HepG2 (cell line): Measurements from ENCODE around the gene AMIGO1. TPM values are rescaled to one million over a fixed set of nuclear protein-coding genes. Genes with fewer than 3 reads are reported as not detected.

Experiments
- FOXP1 ChIP-seq, 2 experiments: fragments of 450-650 bp in 1 of 2; IDR thresholded peaks; 2 replicates each; pipeline ENCODE4 v1.6.1; 2017 to 2018; ENCODE audit warnings: antibody characterized with exemption in 1 of 2
- JUND ChIP-seq: sonication (generic); formaldehyde crosslinking; IDR thresholded peaks from 2 replicates; pipeline ENCODE4 v1.8.0; 2022; ENCODE audit warnings: mild to moderate bottlenecking, missing genetic modification reagents
- KDM5B ChIP-seq: sonication (generic); formaldehyde crosslinking; IDR thresholded peaks from 2 replicates; pipeline ENCODE4 v1.4.0; 2020; ENCODE audit warnings: missing genetic modification reagents, mild to moderate bottlenecking, borderline replicate concordance
- MIER2 ChIP-seq: IDR thresholded peaks from 2 replicates; pipeline ENCODE4 v1.6.1; 2016; ENCODE audit warnings: missing biosample characterization, missing genetic modification reagents
- MXI1 ChIP-seq: IDR thresholded peaks from 3 replicates; pipeline ENCODE4 v1.6.1; 2012; ENCODE audit warnings: low read depth, low read length, inconsistent platforms, borderline replicate concordance
- SMAD3 ChIP-seq: sonication (generic); formaldehyde crosslinking; IDR thresholded peaks from 2 replicates; pipeline ENCODE4 v1.4.0; 2020; ENCODE audit warnings: missing genetic modification reagents
- ZNF235 ChIP-seq: sonication (generic); formaldehyde crosslinking; IDR thresholded peaks from 2 replicates; pipeline ENCODE4 v1.8.1; 2023; ENCODE audit warnings: mild to moderate bottlenecking, missing genetic modification reagents, borderline replicate concordance
- ZNF264 ChIP-seq: sonication (generic); formaldehyde crosslinking; IDR thresholded peaks from 2 replicates; pipeline ENCODE4 v1.4.0; 2020; ENCODE audit warnings: missing genetic modification reagents
- polyA plus RNA-seq, 8 experiments: library from polyadenylated mRNA; depleted of rRNA in 3 of 8; stranded (reverse) in 7 of 8; unstranded in 1 of 8; fragments of >200 nt; fragmentation: Illumina TruSeq in 4 of 8; extraction: Trizol in 4 of 8; gene quantifications; 2 replicates each; pipeline versions ENCODE4 v1.2.1 to v1.2.3, GENCODE V29; 2011 to 2016; ENCODE audit warnings: low read depth in 4 of 8, missing spikeins in 1 of 8, mixed read lengths in 1 of 8; ENCODE audit not compliant: insufficient read depth in 1 of 8
- total RNA-seq, 5 experiments: library from RNA; depleted of rRNA; stranded (reverse); fragments of >200 nt; fragmentation: Illumina TruSeq; extraction: Trizol; gene quantifications; 2 replicates each; pipeline ENCODE4 v1.2.3, GENCODE V29; 2016; ENCODE audit warnings: low read depth in 1 of 5
- TF ChIP-seq, protein P1 (sequence below): sonication (generic); formaldehyde crosslinking; IDR thresholded peaks from 2 replicates; pipeline ENCODE4 v1.4.0; 2020; ENCODE audit warnings: mild to moderate bottlenecking, missing genetic modification reagents, borderline replicate concordance
- TF ChIP-seq, protein P2 (sequence below): sonication (generic); formaldehyde crosslinking; IDR thresholded peaks from 2 replicates; pipeline ENCODE4 v1.8.0; 2022; ENCODE audit warnings: mild to moderate bottlenecking, missing genetic modification reagents, moderate library complexity
- TF ChIP-seq, protein P3 (sequence below): sonication (generic); formaldehyde crosslinking; IDR thresholded peaks from 2 replicates; pipeline ENCODE4 v1.8.1; 2022; ENCODE audit warnings: low read depth, mild to moderate bottlenecking, missing genetic modification reagents
- TF ChIP-seq, protein P4 (sequence below): IDR thresholded peaks from 2 replicates; pipeline ENCODE4 v1.6.1; 2016; ENCODE audit warnings: low read depth, missing genetic modification reagents, missing compliant biosample characterization

AMIGO1 gene
- total and polyA plus RNA-seq, 2 of the 13 experiments (the other 11 are each of a cell fraction or from before 2014, with no cell fraction given): 0.40 to 1.3 TPM

DNA sequence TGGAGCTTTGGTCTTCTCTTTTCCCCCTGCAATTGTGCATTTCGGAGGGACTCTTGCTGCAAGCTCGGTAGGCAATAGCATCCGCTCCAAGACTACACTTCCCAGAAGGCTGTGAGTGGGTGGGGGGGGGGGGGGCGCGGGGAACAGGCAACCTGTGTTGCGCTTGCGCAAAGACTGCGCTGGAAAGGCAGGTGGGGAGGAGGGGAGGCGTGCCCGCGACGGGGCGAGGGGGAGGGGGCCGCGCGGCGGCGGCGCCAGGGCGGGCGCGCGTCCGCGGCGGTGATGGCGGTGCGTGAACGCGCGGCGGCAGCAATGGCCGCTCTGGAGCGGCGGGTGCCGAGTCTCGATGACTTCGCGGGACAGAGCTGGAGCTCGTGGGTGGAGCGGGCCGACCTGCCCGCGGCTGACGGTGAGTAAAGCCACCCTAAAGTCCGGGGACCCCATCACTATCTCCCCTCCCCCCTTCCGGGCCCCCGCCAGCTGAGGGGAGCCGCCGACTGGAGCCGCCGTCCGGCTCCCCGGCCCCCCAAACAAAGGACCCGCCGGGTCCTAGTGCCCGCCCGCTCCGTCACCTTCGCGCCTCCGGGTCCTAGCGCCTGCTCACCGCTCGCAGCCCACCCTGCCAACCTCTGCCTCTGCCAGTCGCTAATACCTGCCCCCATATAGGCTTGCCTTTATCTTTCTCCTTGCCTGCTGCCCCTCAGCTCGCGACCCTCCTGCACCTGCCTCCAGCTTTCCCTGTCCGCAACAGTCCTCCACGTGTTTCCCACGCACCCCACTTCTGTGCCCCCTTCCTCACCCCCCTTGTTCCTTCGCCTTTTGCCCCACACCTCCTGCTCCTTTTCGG, 25.6 kb downstream of the AMIGO1 start, which contains the start of gene ATXN7L2 (continued):
- TF ChIP-seq, protein P1, sequence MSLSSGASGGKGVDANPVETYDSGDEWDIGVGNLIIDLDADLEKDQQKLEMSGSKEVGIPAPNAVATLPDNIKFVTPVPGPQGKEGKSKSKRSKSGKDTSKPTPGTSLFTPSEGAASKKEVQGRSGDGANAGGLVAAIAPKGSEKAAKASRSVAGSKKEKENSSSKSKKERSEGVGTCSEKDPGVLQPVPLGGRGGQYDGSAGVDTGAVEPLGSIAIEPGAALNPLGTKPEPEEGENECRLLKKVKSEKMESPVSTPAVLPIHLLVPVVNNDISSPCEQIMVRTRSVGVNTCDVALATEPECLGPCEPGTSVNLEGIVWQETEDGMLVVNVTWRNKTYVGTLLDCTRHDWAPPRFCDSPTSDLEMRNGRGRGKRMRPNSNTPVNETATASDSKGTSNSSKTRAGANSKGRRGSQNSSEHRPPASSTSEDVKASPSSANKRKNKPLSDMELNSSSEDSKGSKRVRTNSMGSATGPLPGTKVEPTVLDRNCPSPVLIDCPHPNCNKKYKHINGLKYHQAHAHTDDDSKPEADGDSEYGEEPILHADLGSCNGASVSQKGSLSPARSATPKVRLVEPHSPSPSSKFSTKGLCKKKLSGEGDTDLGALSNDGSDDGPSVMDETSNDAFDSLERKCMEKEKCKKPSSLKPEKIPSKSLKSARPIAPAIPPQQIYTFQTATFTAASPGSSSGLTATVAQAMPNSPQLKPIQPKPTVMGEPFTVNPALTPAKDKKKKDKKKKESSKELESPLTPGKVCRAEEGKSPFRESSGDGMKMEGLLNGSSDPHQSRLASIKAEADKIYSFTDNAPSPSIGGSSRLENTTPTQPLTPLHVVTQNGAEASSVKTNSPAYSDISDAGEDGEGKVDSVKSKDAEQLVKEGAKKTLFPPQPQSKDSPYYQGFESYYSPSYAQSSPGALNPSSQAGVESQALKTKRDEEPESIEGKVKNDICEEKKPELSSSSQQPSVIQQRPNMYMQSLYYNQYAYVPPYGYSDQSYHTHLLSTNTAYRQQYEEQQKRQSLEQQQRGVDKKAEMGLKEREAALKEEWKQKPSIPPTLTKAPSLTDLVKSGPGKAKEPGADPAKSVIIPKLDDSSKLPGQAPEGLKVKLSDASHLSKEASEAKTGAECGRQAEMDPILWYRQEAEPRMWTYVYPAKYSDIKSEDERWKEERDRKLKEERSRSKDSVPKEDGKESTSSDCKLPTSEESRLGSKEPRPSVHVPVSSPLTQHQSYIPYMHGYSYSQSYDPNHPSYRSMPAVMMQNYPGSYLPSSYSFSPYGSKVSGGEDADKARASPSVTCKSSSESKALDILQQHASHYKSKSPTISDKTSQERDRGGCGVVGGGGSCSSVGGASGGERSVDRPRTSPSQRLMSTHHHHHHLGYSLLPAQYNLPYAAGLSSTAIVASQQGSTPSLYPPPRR (CRISPR knock-in tag): peak; percentile 58; the same call in 1 of the 2 replicates
- TF ChIP-seq SMAD3 (CRISPR knock-in tag): no peak
- TF ChIP-seq MIER2 (CRISPR knock-in tag): no peak
- peak; percentile 47; the same call in 1 of the 2 replicates for TF ChIP-seq JUND (CRISPR knock-in tag)
- TF ChIP-seq KDM5B: peak; percentile 82; the same call in 1 of the 2 replicates
- TF ChIP-seq, protein P2, sequence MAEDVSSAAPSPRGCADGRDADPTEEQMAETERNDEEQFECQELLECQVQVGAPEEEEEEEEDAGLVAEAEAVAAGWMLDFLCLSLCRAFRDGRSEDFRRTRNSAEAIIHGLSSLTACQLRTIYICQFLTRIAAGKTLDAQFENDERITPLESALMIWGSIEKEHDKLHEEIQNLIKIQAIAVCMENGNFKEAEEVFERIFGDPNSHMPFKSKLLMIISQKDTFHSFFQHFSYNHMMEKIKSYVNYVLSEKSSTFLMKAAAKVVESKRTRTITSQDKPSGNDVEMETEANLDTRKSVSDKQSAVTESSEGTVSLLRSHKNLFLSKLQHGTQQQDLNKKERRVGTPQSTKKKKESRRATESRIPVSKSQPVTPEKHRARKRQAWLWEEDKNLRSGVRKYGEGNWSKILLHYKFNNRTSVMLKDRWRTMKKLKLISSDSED: no peak
- TF ChIP-seq ZNF235 (CRISPR knock-in tag): no peak
- TF ChIP-seq ZNF264: 0 out of 2 replicates have a peak, but pooled peaks have one; percentile 34
- TF ChIP-seq, protein P3, sequence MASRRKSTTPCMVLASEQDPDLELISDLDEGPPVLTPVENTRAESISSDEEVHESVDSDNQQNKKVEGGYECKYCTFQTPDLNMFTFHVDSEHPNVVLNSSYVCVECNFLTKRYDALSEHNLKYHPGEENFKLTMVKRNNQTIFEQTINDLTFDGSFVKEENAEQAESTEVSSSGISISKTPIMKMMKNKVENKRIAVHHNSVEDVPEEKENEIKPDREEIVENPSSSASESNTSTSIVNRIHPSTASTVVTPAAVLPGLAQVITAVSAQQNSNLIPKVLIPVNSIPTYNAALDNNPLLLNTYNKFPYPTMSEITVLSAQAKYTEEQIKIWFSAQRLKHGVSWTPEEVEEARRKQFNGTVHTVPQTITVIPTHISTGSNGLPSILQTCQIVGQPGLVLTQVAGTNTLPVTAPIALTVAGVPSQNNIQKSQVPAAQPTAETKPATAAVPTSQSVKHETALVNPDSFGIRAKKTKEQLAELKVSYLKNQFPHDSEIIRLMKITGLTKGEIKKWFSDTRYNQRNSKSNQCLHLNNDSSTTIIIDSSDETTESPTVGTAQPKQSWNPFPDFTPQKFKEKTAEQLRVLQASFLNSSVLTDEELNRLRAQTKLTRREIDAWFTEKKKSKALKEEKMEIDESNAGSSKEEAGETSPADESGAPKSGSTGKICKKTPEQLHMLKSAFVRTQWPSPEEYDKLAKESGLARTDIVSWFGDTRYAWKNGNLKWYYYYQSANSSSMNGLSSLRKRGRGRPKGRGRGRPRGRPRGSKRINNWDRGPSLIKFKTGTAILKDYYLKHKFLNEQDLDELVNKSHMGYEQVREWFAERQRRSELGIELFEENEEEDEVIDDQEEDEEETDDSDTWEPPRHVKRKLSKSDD (CRISPR knock-in tag): peak; percentile 75
- peak; percentile 35; the same call in 1 of the 3 replicates for TF ChIP-seq MXI1
- TF ChIP-seq FOXP1 (IDR thresholded peaks at IDR 0.05): no peak
- 0 out of 2 replicates have a peak, but pooled peaks have one; percentile 9 for TF ChIP-seq FOXP1 (CRISPR knock-in tag; IDR thresholded peaks at IDR 0.05)
- TF ChIP-seq, protein P4, sequence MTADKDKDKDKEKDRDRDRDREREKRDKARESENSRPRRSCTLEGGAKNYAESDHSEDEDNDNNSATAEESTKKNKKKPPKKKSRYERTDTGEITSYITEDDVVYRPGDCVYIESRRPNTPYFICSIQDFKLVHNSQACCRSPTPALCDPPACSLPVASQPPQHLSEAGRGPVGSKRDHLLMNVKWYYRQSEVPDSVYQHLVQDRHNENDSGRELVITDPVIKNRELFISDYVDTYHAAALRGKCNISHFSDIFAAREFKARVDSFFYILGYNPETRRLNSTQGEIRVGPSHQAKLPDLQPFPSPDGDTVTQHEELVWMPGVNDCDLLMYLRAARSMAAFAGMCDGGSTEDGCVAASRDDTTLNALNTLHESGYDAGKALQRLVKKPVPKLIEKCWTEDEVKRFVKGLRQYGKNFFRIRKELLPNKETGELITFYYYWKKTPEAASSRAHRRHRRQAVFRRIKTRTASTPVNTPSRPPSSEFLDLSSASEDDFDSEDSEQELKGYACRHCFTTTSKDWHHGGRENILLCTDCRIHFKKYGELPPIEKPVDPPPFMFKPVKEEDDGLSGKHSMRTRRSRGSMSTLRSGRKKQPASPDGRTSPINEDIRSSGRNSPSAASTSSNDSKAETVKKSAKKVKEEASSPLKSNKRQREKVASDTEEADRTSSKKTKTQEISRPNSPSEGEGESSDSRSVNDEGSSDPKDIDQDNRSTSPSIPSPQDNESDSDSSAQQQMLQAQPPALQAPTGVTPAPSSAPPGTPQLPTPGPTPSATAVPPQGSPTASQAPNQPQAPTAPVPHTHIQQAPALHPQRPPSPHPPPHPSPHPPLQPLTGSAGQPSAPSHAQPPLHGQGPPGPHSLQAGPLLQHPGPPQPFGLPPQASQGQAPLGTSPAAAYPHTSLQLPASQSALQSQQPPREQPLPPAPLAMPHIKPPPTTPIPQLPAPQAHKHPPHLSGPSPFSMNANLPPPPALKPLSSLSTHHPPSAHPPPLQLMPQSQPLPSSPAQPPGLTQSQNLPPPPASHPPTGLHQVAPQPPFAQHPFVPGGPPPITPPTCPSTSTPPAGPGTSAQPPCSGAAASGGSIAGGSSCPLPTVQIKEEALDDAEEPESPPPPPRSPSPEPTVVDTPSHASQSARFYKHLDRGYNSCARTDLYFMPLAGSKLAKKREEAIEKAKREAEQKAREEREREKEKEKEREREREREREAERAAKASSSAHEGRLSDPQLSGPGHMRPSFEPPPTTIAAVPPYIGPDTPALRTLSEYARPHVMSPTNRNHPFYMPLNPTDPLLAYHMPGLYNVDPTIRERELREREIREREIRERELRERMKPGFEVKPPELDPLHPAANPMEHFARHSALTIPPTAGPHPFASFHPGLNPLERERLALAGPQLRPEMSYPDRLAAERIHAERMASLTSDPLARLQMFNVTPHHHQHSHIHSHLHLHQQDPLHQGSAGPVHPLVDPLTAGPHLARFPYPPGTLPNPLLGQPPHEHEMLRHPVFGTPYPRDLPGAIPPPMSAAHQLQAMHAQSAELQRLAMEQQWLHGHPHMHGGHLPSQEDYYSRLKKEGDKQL (CRISPR knock-in tag): 0 out of 2 replicates have a peak, but pooled peaks have one; percentile 23
